K562 (cell line): Measurements from ENCODE around the gene POU2F1. TPM values are rescaled to one million over a fixed set of nuclear protein-coding genes. Genes with fewer than 3 reads are reported as not detected.

Experiments
- ATAC-seq: fragments of 200-7000 bp; cut with Tn5 transposase; 3 replicates; pipeline ENCODE4 v1.9.1; 2020; ENCODE audit warnings: moderate library complexity
- BruUV-seq: library from RNA; stranded (reverse); fragments of 400-500 nt; replicated peaks from 2 replicates; lab custom pipeline; 2021; lab: Mats Ljungman, UMichigan
- CTCF ChIA-PET: fragments of 300-600 bp; formaldehyde crosslinking; extraction: SDS; loops from one replicate; lab custom pipeline; 2021; ENCODE audit warnings: low intra/inter-chr PET ratio; lab: Yijun Ruan, JAX
- POLR2A ChIA-PET: fragments of 300-600, 350-650 bp; sonication (Branson Sonifier 250); formaldehyde crosslinking; extraction: SDS; loops from one replicate; lab custom pipeline; 2021; ENCODE audit warnings: antibody characterized with exemption, inconsistent platforms; lab: Yijun Ruan, JAX
- DNase-seq, 4 experiments: peaks; one replicate each; pipeline versions ENCODE4 v3.0.0 to v3.0.0-alpha.2; 2011 to 2018; ENCODE audit warnings: low spot score in 3 of 4, mixed read lengths in 3 of 4; ENCODE audit errors: extremely low read depth in 1 of 4
- FAIRE-seq: peaks from 2 replicates; lab custom pipeline; 2011; peaks lifted over from hg19 to GRCh38; lab: Jason Lieb, UNC
- H2AFZ ChIP-seq: 2 replicates; pipeline ENCODE4 v1.6.0; 2011; ENCODE audit warnings: low read depth, low read length, control low read depth, inconsistent platforms
- H3K27ac ChIP-seq: fragments of 200-600 bp; 3 replicates; pipeline ENCODE4 v1.8.0; 2011; ENCODE audit warnings: low read depth, mild to moderate bottlenecking, control low read depth, inconsistent platforms, low read length, moderate library complexity, mixed read lengths; ENCODE audit errors: extremely low read depth
- H3K27me3 ChIP-seq, 2 experiments: fragments of 300-600 bp in 1 of 2; 2 replicates in 1 of 2; 3 replicates in 1 of 2; pipeline versions ENCODE4 v1.6.0 to v1.8.0; 2011; ENCODE audit warnings: inconsistent platforms in 2 of 2, low read length in 2 of 2, mild to moderate bottlenecking in 1 of 2, mixed read lengths in 1 of 2, moderate library complexity in 1 of 2; ENCODE audit not compliant: control insufficient read depth in 2 of 2, insufficient read depth in 2 of 2
- H3K36me3 ChIP-seq: fragments of 300-600 bp; 3 replicates; pipeline ENCODE4 v1.8.0; 2011; ENCODE audit warnings: mild to moderate bottlenecking, low read length, inconsistent platforms; ENCODE audit not compliant: control insufficient read depth, insufficient read depth
- H3K4me1 ChIP-seq, 2 experiments: fragments of 200-600 bp in 1 of 2; replicated peaks in 1 of 2; 2 replicates in 1 of 2; 3 replicates in 1 of 2; pipeline versions ENCODE4 v1.5.1 to v1.8.0; 2011; ENCODE audit warnings: inconsistent platforms in 2 of 2, low read length in 2 of 2, mild to moderate bottlenecking in 1 of 2, mixed read lengths in 1 of 2, moderate library complexity in 1 of 2; ENCODE audit not compliant: control insufficient read depth in 2 of 2, insufficient read depth in 2 of 2
- H3K4me2 ChIP-seq: 2 replicates; pipeline ENCODE4 v1.6.1; 2011; ENCODE audit warnings: low read length, control low read depth, inconsistent platforms, mixed read lengths; ENCODE audit not compliant: insufficient read depth
- H3K4me3 ChIP-seq: fragments of 200-600 bp; sonication (generic), shearing (Covaris generic); 2 replicates; pipeline ENCODE4 v1.5.1; 2016; ENCODE audit warnings: control low read depth, inconsistent platforms
- H3K79me2 ChIP-seq: fragments of 200-600 bp; 3 replicates; pipeline ENCODE4 v1.8.0; 2011; ENCODE audit warnings: low read length, inconsistent platforms; ENCODE audit not compliant: control insufficient read depth, insufficient read depth
- H3K9ac ChIP-seq, 2 experiments: 2 replicates each; pipeline versions ENCODE4 v1.6.0 to v1.6.1; 2011; ENCODE audit warnings: low read depth in 2 of 2, low read length in 2 of 2, control low read depth in 1 of 2, inconsistent platforms in 1 of 2, mild to moderate bottlenecking in 1 of 2, mixed read lengths in 1 of 2; ENCODE audit not compliant: insufficient read depth in 1 of 2
- H3K9me1 ChIP-seq: one replicate; pipeline ENCODE4 v1.6.0; 2011; ENCODE audit warnings: inconsistent platforms, mild to moderate bottlenecking, low read length, moderate library complexity; ENCODE audit not compliant: control insufficient read depth, insufficient read depth
- H3K9me3 ChIP-seq: replicated peaks from 2 replicates; pipeline ENCODE4 v1.5.1; 2011; ENCODE audit warnings: low read depth, low read length, inconsistent platforms; ENCODE audit not compliant: control insufficient read depth, insufficient read depth
- H4K20me1 ChIP-seq: replicated peaks from 2 replicates; pipeline ENCODE4 v1.6.1; 2011; ENCODE audit warnings: low read length, inconsistent platforms, mixed read lengths; ENCODE audit not compliant: control insufficient read depth, insufficient read depth
- FOSL1 ChIP-seq: fragments of 200-800 bp; sonication (Bioruptor generic); conservative IDR thresholded peaks from 2 replicates; pipeline ENCODE4 v1.6.1; 2016; ENCODE audit warnings: missing genetic modification characterization, missing compliant biosample characterization
- HINFP ChIP-seq: fragments of 450-650 bp; conservative IDR thresholded peaks from 2 replicates; pipeline ENCODE4 v1.6.1; 2016; ENCODE audit warnings: missing genetic modification characterization, low read depth, mild to moderate bottlenecking, control low read depth, missing compliant biosample characterization
- NCOA2 ChIP-seq, 2 experiments: fragments of 450-650 bp; IDR thresholded peaks; 2 replicates each; pipeline ENCODE4 v1.6.1; 2018; ENCODE audit warnings: mild to moderate bottlenecking in 2 of 2, moderate library complexity in 1 of 2; ENCODE audit not compliant: partially characterized antibody in 2 of 2
- NCOA4 ChIP-seq: fragments of 450-650 bp; IDR thresholded peaks from 2 replicates; pipeline ENCODE4 v1.6.1; 2018; ENCODE audit warnings: mild to moderate bottlenecking; ENCODE audit not compliant: partially characterized antibody
- RBM39 ChIP-seq: fragments of 200-400 bp; formaldehyde crosslinking; optimal IDR thresholded peaks from 2 replicates; pipeline ENCODE3; 2018; ENCODE audit warnings: low read depth, low read length
- SLC30A9 ChIP-seq: fragments of 250-450 bp; sonication (Bioruptor Pico); IDR thresholded peaks from 2 replicates; pipeline ENCODE4 v1.8.0; 2022; ENCODE audit warnings: mild to moderate bottlenecking, moderate library complexity
- SP2 ChIP-seq: IDR thresholded peaks from 2 replicates; pipeline ENCODE4 v1.6.1; 2011; ENCODE audit warnings: mild to moderate bottlenecking, low read depth, low read length, moderate library complexity; ENCODE audit not compliant: poor library complexity, severe bottlenecking; ENCODE audit errors: extremely low read depth
- TCF7L2 ChIP-seq: fragments of 150-350 bp; IDR thresholded peaks from 2 replicates; pipeline ENCODE4 v1.6.1; 2016; ENCODE audit warnings: low read depth, mild to moderate bottlenecking, low read length, moderate library complexity
- WGBS: fragments of 100-300 bp; shearing (Covaris generic); methylation state at CpG from one replicate; pipeline ENCODE4 v1.1.6; 2016; ENCODE audit warnings: low coverage, mixed read lengths; ENCODE audit not compliant: insufficient coverage; ENCODE audit errors: missing lambda C conversion rate; 5-methylcytosine and 5-hydroxymethylcytosine counted together
- in situ Hi-C: fragments of 300-500 bp; cut with MboI; formaldehyde crosslinking; loops from 4 replicates; pipeline ENCODE4 v1.15.0; 2018; ENCODE audit warnings: inconsistent platforms, mixed read lengths
- intact Hi-C: fragments of 100-400 bp; cut with micrococcal nuclease; formaldehyde crosslinking; loops from 2 replicates; pipeline ENCODE4 v1.14.2; 2022
- polyA plus RNA-seq, 8 experiments: library from polyadenylated mRNA; depleted of rRNA in 4 of 8; stranded (reverse) in 5 of 8; unstranded in 3 of 8; fragments of >200 nt; fragmentation: Nextera tagmentation in 2 of 8; fragmentation: Illumina TruSeq in 1 of 8; extraction: Ambion mirVana in 2 of 8; extraction: Trizol in 1 of 8; gene quantifications; 2 replicates each; pipeline versions ENCODE4 v1.2.1 to v1.2.3, GENCODE V29; 2011 to 2014; ENCODE audit warnings: inconsistent platforms in 1 of 8, missing spikeins in 1 of 8
- total RNA-seq, 7 experiments: library from RNA; depleted of rRNA in 6 of 7; stranded (reverse); fragments of >200 nt in 6 of 7; fragmentation: Illumina TruSeq in 2 of 7; extraction: Trizol in 2 of 7; gene quantifications; 2 replicates each; pipeline versions ENCODE4 v1.2.1 to v1.2.3, GENCODE V29; 2011 to 2021; ENCODE audit warnings: low replicate concordance in 1 of 7
- TF ChIP-seq, protein P1 (sequence below), 3 experiments: fragments of 200-800 bp in 1 of 3; sonication (Bioruptor generic) in 1 of 3; sonication (generic) in 1 of 3; formaldehyde crosslinking in 1 of 3; IDR thresholded peaks; 2 replicates each; pipeline versions ENCODE4 v1.6.1 to v1.8.0; 2016 to 2022; ENCODE audit warnings: mild to moderate bottlenecking in 2 of 3, missing compliant biosample characterization in 2 of 3, missing genetic modification characterization in 2 of 3, missing genetic modification reagents in 1 of 3

Gene POU2F1
- total and polyA plus RNA-seq, 9 of the 15 experiments (the other 6 are each of a cell fraction or from before 2014, with no cell fraction given): 2.6 to 22.3 (median 8.8) TPM

GRCh38 chr1:167175901-167176300 lies 44.8 kb upstream of the POU2F1 start:
- TF ChIP-seq SLC30A9 (CRISPR knock-in tag) (no peak), FOSL1 (0 out of 2 replicates have a peak, but pooled peaks have one; percentile 34)
- DNase-seq (no peak), FAIRE-seq (no peak), ATAC-seq (no peak)
- peaks cover 27 to 37% of the 10 kb centered on the region in 2 experiments for H3K27me3 ChIP-seq
- no TSS peak for BruUV-seq
- H3K27ac ChIP-seq: no peak overlapping the region
- intact Hi-C loops: loop anchor here (1.0 kb wide), 1 partner anchor 38 kb away; no protein-coding TSS in a partner anchor
- H3K4me3 ChIP-seq: no peak overlapping the region
- no peaks in the 10 kb centered on the region for H4K20me1 ChIP-seq
- H3K4me2 ChIP-seq: no peak overlapping the region
- in situ Hi-C loops: no loop called here
- ChIA-PET POLR2A (interaction anchor here (0.7 to 2.0 kb wide), 4 partner anchors 8 to 44 kb away, joined by 3 to 5 read pairs (median 4); no protein-coding TSS in a partner anchor), CTCF (no interaction called here)
- H3K9me3 ChIP-seq: no peaks in the 10 kb centered on the region
- H2AFZ ChIP-seq: no peak overlapping the region
- H3K4me1 ChIP-seq: no peaks in the 10 kb centered on the region
- peaks cover 2% of the 10 kb centered on the region for H3K9me1 ChIP-seq
- no peak overlapping the region for H3K9ac ChIP-seq
- no peaks in the 10 kb centered on the region for H3K36me3 ChIP-seq
- H3K79me2 ChIP-seq: no peaks in the 10 kb centered on the region

- Histone ChIP-seq H3K4me3 (no peak overlapping the region), H2AFZ (no peak overlapping the region), H3K9me3 (no peaks in the 10 kb centered on the region), H3K79me2 (no peaks in the 10 kb centered on the region), H3K27me3 (peaks cover 23 to 26% of the 10 kb centered on the region in 2 experiments), H3K36me3 (no peaks in the 10 kb centered on the region), H4K20me1 (no peaks in the 10 kb centered on the region), H3K4me2 (no peak overlapping the region), H3K9me1 (peaks cover 2% of the 10 kb centered on the region), H3K9ac (no peak overlapping the region), H3K27ac (no peak overlapping the region), H3K4me1 (no peaks in the 10 kb centered on the region)
- no peak for FAIRE-seq
- no peak for ATAC-seq
- ChIA-PET POLR2A (no interaction called here), CTCF (no interaction called here)
- 0% methylated on average over 1 of the region's 1 CpG for WGBS
- intact Hi-C loops (no loop called here), in situ Hi-C loops (no loop called here)
- no peak for DNase-seq
- no TSS peak for BruUV-seq
- TF ChIP-seq NCOA4: no peak
- TF ChIP-seq, protein P1, sequence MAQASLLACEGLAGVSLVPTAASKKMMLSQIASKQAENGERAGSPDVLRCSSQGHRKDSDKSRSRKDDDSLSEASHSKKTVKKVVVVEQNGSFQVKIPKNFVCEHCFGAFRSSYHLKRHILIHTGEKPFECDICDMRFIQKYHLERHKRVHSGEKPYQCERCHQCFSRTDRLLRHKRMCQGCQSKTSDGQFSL (CRISPR knock-in tag; IDR thresholded peaks at IDR 0.05): no peak
- TF ChIP-seq, protein P1 (tag; IDR thresholded peaks at IDR 0.05): no peak
- no peak for TF ChIP-seq RBM39
- TF ChIP-seq SP2: no peak
- TF ChIP-seq NCOA2 (IDR thresholded peaks at IDR 0.05; ENCODE audit: partially characterized antibody in 2 of 2): no peak
- no peak for TF ChIP-seq TCF7L2
- TF ChIP-seq HINFP (tag): no peak
These were observed 41.9 kb upstream of the POU2F1 start for GRCh38 chr1:167178831-167179230.
